Ramos (cell line): ENCODE results near the gene GRN.
"Not testable (repeated sequence)": the region's sequence is repeated elsewhere in the genome, so short reads cannot be mapped to it uniquely, and the experiment has no call there.

ENCODE experiments used
- in situ Hi-C: fragments of 300-500 bp; cut with MboI; formaldehyde crosslinking; loops from one replicate; pipeline ENCODE4 v1.14.3; 2022; ENCODE audit warnings: low sequenced_read_pairs; ENCODE audit not compliant: unreplicated experiment

GRN gene

DNA sequence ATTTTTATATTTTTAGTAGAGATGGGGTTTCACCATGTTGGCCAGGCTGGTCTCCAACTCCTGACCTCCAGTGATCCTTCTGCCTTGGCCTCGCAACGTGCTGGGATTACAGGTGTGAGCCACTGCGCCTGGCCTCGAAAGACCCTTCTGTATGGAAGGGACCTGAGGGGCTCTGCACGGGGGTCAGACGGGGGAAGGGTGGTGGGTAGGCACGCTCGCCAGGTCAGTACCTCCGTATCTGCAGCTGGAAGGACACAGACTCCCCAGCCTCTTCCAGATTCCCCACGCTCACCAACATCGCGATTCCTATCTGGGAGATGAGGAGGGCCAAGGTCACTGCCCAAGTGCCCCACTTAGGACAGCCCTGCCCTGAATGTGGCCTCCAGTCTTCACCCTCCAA, 31.7 kb downstream of the GRN start:
- in situ Hi-C loops = no loop called here

DNA sequence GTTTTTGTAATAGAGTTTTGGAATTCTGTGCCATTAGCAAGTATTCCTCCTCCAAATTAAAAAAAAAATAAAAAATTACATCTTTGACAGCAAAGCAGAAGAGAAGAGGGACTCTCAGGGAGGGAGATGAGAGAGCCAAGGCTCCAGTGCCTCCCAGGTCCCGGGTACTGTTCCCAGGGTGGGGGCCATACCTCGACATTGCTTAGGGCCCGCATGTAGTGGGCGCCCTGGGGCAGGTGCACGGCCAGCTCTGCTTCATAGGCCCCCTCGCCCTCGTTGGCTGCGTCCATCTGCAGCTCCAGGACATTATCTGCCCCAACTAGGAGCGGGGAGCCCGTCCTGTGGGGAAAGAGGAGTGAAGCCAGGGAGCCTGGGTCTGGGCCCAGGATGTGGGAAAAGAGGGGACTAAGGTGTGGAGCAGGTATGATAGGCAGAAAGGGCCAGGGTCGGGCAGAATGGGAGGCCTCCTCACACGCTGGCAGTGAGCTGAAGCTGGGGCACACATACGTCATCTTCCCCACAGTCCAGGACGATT, 33.1 kb downstream of the GRN start:
- in situ Hi-C loops = no loop called here

DNA sequence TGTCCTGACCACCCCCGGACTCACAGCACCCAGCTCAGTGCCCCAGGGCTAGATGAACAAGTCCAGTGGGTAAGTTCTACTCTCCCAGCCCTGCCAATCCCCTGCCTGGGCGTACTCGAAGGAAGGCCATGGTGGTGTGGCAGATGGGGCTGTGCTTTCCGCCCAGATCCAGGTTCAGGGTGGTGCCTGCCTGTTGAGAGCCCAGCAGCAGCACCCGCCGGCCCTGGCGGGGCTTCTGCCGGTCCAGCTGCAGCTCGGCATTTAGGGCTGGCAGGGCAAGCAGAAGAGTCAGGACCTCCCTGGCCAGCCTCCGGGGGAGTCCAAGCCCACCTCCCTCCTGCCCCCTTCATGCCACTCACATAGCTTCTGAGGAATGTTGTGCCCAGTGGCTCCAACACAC, 34.8 kb downstream of the GRN start:
- in situ Hi-C loops = no loop called here

DNA sequence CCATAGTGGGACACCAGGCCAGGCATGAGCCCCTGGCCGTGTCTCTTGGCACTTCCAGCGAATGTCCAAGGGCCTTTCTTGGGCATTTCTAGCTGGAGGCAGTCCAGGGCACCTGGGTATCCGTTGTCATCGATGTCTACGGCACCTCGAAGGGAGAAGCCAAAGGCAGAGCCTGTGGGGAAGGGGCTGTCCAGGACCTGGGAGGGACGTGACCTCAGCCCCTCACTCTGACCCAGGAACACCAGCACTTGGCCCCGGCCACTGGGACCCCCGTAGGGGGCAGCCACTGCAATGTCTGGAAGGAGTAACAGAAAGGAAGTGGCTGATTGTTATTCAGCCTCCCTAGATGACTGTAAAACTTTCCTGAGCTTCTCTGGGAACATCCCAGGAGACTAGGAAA, 35.7 kb downstream of the GRN start:
- in situ Hi-C loops = no loop called here

DNA sequence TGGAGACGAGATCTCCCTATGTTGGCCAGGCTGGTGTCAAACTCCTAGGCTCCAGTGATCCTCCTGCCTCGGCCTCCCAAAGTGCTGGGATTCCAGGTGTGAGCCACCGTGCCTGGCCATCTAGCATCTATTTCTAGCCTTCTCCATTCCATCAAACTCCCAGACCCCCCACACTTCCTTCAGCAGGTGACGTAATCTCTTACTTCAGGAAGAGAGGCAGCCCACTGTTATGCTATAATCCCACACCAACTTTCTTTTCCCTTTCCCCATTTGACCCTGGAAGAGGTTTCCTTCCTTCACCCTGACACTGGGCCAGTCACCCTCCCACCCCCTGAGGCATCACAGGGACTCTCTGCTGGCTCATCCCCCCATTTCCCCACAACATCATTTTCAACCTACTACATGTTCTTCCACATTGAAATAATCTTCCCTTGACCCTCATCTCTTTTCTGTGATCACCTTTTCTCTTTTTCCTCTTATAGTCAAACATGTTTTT, 36.8 kb downstream of the GRN start:
- in situ Hi-C loops = no loop called here

DNA sequence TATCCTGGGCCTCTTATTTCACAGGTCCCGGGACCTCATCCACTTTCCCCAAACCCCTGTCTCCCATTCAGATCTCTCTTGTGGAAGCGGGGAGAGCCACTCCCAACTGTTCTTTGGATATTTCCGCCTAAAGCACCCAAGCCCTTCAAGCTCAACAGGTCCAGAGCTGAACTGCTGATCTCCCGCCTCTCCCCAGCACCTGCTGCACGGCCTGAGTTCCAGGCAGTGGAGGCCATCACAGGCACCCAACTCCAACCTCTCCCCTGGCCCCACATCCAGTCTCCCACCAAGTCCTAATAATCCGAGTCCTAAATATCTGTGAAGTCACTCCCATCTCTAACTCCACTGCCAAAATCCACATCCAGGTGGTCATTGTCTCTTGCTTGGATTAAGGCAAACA, 37.8 kb downstream of the GRN start:
- in situ Hi-C loops = no loop called here

DNA sequence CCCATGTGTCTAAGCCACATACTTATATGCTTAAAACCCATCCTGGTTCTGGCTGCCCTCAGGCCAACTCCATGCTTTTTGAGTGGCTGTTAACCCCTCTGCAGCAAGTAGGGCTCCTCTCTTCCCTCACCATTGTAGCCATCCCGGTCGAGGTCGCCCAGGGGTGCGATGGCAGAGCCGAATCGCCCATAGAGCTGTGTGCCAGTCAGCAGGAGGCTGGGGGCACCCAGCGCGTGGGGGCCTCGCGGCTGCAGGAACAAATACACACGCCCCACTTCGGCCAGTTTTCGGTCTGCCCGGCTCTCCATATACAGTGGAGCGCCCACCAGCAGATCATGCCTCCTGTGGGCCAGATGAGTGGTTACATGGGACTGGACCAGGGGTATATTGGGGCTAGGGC, 38.3 kb downstream of the GRN start:
- in situ Hi-C loops = no loop called here

DNA sequence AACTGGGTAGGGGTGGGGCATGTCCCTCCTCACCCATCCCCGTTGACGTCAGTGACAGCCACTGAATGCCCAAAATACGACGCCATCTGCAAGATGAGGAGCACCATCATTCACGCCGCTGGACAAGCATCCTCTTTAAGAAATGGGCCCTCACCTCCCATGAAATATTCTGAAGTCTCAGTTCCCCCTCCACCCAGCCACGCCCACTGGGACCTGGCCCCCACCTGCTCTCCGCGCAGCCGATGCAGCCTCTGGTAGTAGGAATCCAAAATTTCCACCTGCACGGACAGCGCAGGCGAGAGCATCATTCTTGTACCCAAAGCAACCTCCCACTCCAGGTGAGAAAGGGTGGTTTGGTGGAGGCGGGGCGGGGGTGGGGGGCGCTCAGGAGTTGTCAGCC, 38.8 kb downstream of the GRN start:
- in situ Hi-C loops = no loop called here

DNA sequence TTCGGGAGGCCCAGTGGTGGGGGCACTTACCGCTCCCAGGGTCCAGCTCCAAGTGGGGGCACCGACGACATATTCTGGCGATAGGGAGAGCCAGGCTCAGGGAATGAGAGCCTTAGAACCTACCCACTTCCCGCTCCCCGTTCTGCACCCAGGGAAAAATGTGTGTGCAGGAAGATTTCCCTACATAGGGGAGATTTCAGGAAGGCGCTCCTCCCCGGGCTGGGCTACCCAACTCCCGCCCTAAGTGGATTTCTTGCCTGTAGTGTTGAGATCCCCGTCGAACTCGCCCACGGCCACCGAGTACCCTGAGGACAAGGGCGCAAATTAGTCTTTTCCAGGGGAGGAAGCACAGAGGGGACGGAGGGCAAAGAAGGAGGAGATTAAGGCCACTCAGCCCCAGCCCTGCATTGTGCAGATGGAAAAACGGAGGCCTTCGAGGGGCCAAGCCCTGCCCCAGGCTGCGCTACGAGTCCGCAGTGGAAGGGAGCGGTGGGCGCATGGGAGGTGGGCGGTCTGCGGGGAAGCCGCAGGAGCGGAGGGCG, 39.2 kb downstream of the GRN start:
- in situ Hi-C loops = no loop called here

DNA sequence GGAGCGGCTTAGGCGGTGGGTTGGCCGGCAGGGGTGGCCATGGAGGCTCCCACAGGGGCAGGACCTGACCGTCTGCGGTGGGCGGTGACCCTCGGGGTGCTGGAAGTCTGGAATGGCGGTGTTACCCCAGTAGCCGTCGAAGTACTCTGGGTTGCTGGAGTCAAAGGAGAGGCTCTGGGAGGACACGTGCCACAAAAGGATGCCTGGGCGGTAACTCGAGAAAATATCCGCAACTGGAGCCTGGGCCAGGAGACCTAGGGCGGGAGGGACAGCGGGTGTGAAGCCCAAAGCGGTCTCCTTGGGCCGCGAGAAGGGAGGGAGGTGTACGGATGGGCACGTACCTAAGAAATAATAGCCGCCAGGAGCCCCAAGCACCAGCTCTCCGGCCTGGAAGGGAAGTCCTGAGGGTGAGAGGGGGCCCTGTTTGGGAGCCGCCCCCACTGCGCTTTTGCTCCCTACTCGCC, 39.8 kb downstream of the GRN start:
- in situ Hi-C loops = no loop called here

DNA sequence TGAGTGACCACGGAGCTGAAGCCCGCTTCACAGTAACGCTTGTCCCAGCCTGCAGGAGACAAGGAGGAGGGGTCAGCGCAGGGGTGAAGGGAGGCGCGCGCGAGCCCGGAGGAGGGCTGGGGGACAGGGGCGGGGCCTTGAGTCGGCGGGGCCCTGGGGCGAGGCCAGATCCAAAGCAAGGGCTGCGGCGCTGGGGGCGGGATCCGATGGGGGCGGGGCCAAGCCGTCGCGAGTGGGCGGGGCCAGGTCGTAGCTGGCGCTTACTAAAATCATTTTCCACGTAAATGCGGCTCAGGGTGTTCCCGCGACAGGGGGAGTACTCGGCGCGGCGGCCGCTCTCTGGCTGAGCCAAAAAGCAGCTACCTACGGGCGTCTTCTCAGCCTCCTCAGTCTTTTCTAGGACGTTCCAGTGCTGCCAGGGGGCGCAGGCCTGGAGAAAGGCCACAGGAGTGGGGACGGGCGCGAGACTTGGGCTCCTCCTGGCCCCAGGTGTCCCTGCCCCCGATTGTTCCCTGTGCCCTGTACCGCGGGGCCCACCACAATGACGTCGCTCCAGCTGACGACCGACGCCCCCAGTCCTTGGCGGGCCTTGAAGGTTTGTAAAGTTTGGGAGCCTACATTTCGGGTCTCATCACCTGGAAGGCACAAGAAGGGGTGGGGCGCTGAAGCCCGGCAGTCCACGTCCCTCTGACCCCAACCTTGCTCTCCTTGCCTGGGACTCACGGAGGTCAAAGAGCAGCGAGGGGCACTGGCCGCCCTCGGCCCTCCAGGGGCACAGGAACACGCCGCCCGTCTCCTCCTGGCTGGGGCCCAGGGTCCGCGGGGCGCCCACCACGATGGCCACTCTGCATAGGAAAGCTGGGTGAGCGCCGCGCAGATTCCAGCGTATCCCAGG, 40.4 kb downstream of the GRN start:
- in situ Hi-C loops = no loop called here

DNA sequence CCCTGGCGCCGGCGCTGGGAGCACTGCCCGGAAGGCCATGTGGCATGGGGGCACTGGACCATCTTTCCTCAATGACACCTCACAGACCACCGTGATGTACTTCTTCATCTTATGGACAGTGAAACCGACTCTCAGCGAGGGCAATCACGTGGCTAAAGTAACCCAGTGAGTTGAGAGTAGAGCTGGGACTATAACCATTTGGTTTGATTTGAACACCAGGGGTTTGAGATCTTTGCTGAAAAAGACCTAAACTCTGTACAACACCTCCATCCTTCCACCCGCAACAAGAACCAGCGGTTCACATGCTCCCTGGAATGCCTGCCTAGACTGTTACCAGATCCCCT, 41.1 kb downstream of the GRN start:
- in situ Hi-C loops = no loop called here

DNA sequence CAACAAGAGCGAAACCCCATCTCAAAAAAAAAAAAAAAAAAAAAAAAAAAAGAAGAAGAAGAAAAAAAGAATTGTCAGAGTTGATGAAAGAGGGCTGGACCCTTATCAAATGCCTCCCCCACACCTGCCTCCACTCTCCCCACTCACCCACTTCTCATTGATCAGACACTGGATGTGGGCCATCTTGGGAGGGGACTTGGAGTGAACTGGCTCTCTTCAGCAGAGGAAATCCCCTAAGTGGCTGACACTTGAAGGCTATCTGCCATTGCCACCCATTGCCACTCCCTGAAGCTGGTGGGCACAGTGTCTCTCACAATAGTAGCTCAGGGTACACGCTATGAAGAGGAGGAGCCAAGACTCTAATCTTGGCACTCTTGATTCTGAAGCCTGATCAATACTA, 42.7 kb downstream of the GRN start:
- in situ Hi-C loops = no loop called here

DNA sequence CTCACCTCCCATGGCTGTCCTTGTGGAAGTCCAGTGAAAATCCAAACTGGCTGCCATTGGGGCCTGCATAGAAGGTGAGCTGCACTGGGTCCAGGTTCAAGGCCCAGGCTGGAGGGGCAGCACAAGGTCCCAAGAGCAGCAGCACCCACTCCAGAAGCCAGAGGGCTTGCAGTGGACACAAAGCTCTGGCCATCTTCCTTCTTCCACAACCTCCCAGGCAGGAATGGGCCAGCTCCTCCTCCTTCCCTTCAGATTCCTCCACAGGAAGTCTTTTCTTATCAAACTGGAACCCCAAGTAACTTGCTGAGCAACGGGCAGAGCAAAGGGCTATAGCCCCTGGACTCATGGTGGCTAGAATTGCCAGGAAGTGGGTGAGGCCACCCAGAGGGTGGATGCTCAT, 44.2 kb downstream of the GRN start, which contains the start of gene ITGA2B:
TSS of gene ITGA2B (minus strand) at position 369 of the 400 bp plus-strand sequence. CDS start at position 193, 176 bp downstream.
- in situ Hi-C loops = no loop called here

DNA sequence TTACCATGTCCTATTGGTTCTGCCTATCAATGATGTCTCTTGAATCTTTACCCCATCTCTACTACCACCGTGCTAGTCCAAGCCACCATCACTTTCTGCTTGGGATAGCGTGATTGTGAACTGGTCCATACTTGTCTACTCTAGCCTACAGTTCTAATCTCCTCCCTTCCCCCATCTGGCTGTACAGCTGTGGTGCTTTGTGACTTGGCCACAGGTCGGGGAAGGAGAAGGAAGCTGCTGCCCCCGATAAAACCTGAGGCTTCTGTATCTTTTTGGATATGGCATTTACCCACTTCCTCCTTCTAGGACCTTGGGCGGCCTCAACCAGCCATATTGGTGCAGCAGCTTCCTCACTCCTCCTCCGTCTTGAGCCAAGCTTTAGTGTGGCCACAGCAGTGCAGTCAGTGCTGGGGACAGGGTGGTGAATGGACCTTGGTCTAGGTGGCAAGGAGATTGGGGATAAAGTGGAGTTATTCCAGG, 44.7 kb downstream of the GRN start:
- in situ Hi-C loops = no loop called here

DNA sequence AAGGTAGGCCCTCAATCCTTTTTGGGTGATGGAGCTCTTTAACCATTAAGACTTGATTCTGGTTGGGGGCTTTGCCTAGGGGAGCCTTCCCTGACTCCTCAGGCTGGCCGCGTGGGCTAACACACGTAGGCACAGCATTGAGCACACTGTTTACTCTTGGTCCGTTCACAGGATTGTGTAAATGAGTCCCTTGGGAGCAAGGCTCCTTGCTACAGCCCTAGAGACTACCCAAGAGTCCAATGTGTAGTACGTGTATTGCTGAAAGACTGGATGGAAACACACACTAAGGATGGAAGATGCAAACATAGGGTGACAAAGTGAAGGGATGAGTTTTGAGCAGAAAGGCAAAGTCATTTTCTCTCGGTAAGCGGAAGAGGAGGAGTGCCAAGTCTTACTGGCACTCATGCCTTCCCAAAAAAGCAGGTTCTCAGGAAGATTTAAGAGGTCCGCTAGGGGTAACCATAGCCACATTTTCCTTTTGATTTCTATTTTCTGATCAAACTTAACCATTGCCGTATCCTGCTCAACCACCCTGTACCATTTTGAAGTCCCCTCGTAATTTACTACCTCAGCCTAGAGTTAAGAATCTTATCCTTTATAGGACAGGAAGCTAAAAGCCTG, 45.3 kb downstream of the GRN start:
- in situ Hi-C loops = no loop called here

DNA sequence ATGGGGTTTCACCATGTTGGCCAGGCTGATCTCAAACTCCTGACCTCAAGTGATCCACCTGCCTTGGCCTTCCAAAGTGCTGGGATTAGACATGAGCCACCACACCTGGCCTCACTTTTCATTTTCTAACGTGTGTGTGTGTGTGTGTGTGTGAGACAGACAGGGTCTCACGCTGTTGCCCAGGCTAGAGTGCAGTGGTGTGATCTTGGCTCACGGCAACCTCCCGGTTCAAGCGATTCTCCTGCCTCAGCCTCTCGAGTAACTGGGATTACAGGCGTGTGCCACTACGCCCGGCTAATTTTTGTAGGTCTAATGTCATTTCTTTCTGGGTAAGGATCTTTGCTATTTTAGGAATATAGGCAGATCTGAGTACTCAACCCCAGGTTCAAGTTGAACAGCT, 49.0 kb downstream of the GRN start:
- in situ Hi-C loops = not testable (repeated sequence)

DNA sequence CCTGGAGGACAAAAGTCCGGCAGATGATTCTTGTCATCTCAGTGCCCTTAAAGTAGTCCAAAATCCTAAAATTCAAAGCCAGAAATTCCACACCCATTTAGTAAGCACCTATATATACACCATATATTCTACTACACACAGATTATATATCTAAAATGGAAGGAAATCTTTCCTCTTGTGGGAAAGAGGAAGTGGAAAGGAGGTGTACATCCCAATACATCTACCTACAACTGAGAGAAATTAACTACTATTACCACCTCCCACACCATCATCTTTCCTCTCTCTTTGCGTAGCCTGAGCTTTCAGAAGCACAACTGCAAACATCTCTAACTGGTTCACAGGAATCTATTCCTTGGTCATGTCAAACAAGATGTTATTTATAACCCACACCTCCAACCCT, 49.7 kb downstream of the GRN start:
- in situ Hi-C loops = no loop called here

DNA sequence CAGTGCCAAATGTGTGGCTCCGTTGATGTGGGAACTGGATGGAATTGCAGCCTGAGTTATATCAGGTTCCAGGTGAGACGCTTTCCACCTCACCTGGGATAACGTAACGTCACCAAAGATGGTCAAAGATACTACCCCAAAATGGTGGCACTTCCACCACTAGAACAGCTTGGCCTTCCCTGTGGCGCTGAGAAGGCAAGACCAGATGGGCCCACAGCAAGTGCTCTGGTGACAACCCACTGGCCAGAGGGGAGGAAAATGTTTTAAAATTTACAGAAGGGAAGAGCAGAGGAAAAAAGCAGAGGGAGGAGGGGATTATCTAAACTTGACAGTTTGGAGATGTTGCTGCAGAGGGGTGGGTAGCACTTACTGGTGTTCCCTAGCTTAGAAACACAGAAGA, 51.8 kb downstream of the GRN start:
- in situ Hi-C loops = no loop called here

DNA sequence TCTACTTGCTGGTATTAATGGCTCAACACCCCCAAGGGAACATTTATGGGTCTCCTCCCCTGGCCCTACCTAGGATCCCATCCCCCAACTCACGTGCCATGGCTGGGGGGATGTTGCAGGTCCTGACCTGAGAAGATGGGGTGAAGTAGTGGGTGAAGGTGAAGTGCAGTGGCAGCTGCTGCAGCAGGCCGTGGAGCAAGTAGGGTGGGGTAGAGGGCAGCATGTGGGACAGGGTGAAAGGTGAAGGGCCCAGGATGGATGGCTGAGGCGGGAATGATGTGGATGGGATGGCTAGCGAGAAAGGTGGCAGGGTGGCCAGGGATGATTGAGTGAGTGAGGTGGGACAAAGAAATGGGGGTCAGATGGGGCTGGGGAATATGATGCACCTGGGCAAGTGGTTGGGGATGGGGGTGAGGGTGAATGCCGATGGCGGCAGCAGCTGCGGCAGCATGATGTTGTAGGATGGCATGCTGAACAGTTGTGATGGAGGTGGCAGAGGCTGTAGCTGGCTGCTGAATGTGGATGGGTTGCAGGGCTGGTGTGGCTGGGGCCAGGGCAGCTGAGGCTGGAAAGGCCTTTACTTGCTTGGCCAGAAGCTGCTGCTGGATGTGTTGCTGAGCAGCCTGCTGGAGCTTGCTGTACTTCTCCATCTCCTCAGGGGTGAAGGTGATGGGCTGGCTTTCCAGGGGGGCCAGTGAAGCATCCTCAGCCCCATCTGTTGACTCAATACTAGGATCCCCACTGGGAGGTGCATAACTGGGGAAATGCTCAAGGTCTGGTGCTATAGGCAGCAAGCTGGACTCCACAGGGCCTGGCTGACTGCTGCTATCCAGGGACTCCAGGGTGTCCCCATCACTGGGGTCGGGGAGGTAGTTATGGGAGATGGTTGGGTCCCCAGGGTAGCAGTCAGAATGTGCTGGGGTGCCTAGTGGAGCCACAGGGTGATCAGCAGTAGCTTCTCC, 52.7 kb downstream of the GRN start:
- in situ Hi-C loops = no loop called here
